ENCODE results near the gene CATSPER1. TPM values are rescaled to one million over a fixed set of nuclear protein-coding genes. Genes with fewer than 3 reads are reported as not detected.
A peak's percentile ranks its signal among the peaks of the same experiment; 100 is the strongest.

CATSPER1 gene
- total and polyA plus RNA-seq, 2 of the 13 experiments (the other 11 are each of a cell fraction or from before 2014, with no cell fraction given) = 0.17 TPM; not detected in 1

DNA sequence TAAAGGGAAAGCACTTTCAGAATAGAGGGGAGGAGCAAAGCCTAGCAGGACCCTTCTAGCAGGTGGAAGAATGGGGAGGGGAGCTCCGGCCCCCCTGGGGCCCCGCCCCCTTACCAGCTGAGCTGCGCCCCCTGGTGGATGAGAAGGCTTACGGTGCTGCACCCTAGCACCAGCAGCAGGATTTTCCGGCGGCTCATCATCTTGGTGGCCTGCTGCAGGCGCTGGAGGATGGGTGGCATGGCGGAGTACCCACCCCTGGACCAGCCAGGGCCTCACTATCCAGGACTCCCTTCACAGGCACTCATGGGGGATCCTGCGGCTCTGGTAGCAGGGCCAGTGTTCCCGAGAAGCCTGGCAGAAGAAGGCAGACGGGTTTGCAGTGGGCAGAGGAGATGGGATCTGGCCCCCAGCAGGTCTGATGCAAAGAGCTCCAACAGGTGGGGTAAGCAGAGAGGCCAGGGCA lies 18.9 kb upstream of the CATSPER1 start (continued):
- no peak for TF ChIP-seq ZFP62 (CRISPR knock-in tag; IDR thresholded peaks at IDR 0.05)
- TF ChIP-seq SMARCC2 (IDR thresholded peaks at IDR 0.05) = no peak
- TF ChIP-seq, protein P1, sequence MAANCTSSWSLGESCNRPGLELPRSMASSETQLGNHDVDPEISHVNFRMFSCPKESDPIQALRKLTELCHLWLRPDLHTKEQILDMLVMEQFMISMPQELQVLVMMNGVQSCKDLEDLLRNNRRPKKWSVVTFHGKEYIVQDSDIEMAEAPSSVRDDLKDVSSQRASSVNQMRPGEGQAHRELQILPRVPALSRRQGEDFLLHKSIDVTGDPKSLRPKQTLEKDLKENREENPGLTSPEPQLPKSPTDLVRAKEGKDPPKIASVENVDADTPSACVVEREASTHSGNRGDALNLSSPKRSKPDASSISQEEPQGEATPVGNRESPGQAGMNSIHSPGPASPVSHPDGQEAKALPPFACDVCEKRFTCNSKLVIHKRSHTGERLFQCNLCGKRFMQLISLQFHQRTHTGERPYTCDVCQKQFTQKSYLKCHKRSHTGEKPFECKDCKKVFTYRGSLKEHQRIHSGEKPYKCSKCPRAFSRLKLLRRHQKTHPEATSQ (CRISPR knock-in tag; IDR thresholded peaks at IDR 0.05; ENCODE audit: borderline replicate concordance) = no peak
- 0 out of 2 replicates have a peak, but pooled peaks have one; percentile 25 for TF ChIP-seq MTA1 (CRISPR knock-in tag; IDR thresholded peaks at IDR 0.05; ENCODE audit: borderline replicate concordance)
- TF ChIP-seq ZSCAN31 (CRISPR knock-in tag; IDR thresholded peaks at IDR 0.05; ENCODE audit: low read depth) = no peak
- TF ChIP-seq HCFC1 (IDR thresholded peaks at IDR 0.05; ENCODE audit: low read depth, low read length) = peak; percentile 20; the same call in 1 of the 2 replicates
- no peak for TF ChIP-seq TCF12 (IDR thresholded peaks at IDR 0.05)
- TF ChIP-seq TCF12 (CRISPR knock-in tag; IDR thresholded peaks at IDR 0.05) = no peak
- no peak for TF ChIP-seq ZNF614 (CRISPR knock-in tag; IDR thresholded peaks at IDR 0.05; ENCODE audit: borderline replicate concordance)
- TF ChIP-seq ZSCAN25 (CRISPR knock-in tag; IDR thresholded peaks at IDR 0.05) = no peak
- TF ChIP-seq, protein P2, sequence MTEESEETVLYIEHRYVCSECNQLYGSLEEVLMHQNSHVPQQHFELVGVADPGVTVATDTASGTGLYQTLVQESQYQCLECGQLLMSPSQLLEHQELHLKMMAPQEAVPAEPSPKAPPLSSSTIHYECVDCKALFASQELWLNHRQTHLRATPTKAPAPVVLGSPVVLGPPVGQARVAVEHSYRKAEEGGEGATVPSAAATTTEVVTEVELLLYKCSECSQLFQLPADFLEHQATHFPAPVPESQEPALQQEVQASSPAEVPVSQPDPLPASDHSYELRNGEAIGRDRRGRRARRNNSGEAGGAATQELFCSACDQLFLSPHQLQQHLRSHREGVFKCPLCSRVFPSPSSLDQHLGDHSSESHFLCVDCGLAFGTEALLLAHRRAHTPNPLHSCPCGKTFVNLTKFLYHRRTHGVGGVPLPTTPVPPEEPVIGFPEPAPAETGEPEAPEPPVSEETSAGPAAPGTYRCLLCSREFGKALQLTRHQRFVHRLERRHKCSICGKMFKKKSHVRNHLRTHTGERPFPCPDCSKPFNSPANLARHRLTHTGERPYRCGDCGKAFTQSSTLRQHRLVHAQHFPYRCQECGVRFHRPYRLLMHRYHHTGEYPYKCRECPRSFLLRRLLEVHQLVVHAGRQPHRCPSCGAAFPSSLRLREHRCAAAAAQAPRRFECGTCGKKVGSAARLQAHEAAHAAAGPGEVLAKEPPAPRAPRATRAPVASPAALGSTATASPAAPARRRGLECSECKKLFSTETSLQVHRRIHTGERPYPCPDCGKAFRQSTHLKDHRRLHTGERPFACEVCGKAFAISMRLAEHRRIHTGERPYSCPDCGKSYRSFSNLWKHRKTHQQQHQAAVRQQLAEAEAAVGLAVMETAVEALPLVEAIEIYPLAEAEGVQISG (CRISPR knock-in tag; IDR thresholded peaks at IDR 0.05) = 0 out of 2 replicates have a peak, but pooled peaks have one; percentile 42
- no peak for TF ChIP-seq GABPA (IDR thresholded peaks at IDR 0.05; ENCODE audit: low read depth, low read length)
- 0 out of 2 replicates have a peak, but pooled peaks have one; percentile 13 for TF ChIP-seq GABPA (CRISPR knock-in tag; IDR thresholded peaks at IDR 0.05; ENCODE audit: low read depth)
- TF ChIP-seq XRCC5 (optimal IDR thresholded peaks at IDR 0.05; ENCODE audit: low read length) = peak; percentile 96
- no peak for TF ChIP-seq ZMAT3 (CRISPR knock-in tag; conservative IDR thresholded peaks at IDR 0.05)
- TF ChIP-seq NCOA1 (CRISPR knock-in tag; IDR thresholded peaks at IDR 0.05) = no peak
- no peak for TF ChIP-seq MAFF (IDR thresholded peaks at IDR 0.05; ENCODE audit: low read depth, low read length)
- TF ChIP-seq ERF (CRISPR knock-in tag; IDR thresholded peaks at IDR 0.05) = 0 out of 2 replicates have a peak, but pooled peaks have one; percentile 32
- TF ChIP-seq, protein P3, sequence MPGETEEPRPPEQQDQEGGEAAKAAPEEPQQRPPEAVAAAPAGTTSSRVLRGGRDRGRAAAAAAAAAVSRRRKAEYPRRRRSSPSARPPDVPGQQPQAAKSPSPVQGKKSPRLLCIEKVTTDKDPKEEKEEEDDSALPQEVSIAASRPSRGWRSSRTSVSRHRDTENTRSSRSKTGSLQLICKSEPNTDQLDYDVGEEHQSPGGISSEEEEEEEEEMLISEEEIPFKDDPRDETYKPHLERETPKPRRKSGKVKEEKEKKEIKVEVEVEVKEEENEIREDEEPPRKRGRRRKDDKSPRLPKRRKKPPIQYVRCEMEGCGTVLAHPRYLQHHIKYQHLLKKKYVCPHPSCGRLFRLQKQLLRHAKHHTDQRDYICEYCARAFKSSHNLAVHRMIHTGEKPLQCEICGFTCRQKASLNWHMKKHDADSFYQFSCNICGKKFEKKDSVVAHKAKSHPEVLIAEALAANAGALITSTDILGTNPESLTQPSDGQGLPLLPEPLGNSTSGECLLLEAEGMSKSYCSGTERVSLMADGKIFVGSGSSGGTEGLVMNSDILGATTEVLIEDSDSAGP (CRISPR knock-in tag; IDR thresholded peaks at IDR 0.05; ENCODE audit: borderline replicate concordance) = peak; percentile 39; the same call in 1 of the 2 replicates
- TF ChIP-seq TAF15 (IDR thresholded peaks at IDR 0.05; ENCODE audit: low read depth, low read length, poor library complexity, severe bottlenecking) = no peak
- TF ChIP-seq, protein P4, sequence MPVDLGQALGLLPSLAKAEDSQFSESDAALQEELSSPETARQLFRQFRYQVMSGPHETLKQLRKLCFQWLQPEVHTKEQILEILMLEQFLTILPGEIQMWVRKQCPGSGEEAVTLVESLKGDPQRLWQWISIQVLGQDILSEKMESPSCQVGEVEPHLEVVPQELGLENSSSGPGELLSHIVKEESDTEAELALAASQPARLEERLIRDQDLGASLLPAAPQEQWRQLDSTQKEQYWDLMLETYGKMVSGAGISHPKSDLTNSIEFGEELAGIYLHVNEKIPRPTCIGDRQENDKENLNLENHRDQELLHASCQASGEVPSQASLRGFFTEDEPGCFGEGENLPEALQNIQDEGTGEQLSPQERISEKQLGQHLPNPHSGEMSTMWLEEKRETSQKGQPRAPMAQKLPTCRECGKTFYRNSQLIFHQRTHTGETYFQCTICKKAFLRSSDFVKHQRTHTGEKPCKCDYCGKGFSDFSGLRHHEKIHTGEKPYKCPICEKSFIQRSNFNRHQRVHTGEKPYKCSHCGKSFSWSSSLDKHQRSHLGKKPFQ (CRISPR knock-in tag; IDR thresholded peaks at IDR 0.05; ENCODE audit: insufficient replicate concordance) = no peak
